ENCODE data around the gene KCNC3.

The KCNC3 gene

DNA sequence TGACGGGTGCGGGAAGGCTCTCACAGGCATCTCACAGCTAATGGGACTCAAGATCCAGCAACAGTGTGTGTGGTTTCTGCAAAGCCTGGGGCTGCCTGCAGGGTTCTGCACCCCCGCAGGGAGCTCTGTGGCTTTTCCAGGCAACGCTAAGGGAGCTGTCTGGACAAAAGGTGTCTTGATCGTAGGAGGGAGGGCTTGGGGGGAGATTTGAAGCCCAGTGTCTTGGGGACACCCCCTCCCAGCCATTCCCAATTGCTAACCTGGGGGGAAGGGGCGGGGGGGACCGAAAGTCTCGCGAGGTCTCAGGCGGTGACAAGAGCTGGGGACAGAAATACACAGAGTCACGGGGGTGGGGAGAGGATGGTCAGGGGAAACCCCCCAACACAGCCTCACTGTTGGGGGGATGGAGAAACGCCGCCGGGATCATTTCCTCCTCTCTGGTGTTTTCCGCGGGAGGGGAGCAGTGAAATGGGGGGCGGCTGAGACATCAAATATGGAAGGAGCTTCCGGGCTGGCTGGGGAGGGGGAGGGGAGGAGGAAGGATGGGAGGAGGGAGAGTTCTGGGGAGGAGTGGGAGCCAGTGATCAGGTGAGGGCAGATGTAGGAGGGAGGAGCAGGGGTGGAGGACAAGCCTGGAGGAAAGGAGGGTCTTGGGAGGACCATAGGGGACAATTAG, 13.3 kb downstream of the KCNC3 start:
- TF ChIP-seq, protein P1, sequence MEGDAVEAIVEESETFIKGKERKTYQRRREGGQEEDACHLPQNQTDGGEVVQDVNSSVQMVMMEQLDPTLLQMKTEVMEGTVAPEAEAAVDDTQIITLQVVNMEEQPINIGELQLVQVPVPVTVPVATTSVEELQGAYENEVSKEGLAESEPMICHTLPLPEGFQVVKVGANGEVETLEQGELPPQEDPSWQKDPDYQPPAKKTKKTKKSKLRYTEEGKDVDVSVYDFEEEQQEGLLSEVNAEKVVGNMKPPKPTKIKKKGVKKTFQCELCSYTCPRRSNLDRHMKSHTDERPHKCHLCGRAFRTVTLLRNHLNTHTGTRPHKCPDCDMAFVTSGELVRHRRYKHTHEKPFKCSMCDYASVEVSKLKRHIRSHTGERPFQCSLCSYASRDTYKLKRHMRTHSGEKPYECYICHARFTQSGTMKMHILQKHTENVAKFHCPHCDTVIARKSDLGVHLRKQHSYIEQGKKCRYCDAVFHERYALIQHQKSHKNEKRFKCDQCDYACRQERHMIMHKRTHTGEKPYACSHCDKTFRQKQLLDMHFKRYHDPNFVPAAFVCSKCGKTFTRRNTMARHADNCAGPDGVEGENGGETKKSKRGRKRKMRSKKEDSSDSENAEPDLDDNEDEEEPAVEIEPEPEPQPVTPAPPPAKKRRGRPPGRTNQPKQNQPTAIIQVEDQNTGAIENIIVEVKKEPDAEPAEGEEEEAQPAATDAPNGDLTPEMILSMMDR (IDR thresholded peaks at IDR 0.05; ENCODE audit: low read depth, low read length, missing control alignments), result no peak
- in situ Hi-C loops (cut with HindIII; ENCODE audit: low sequenced_read_pairs), result no loop called here
- no peak for DNase-seq (ENCODE audit: low read depth)
- peak overlapping the region; percentile 3 for H3K4me3 ChIP-seq (ENCODE audit: low read depth, low read length)

DNA sequence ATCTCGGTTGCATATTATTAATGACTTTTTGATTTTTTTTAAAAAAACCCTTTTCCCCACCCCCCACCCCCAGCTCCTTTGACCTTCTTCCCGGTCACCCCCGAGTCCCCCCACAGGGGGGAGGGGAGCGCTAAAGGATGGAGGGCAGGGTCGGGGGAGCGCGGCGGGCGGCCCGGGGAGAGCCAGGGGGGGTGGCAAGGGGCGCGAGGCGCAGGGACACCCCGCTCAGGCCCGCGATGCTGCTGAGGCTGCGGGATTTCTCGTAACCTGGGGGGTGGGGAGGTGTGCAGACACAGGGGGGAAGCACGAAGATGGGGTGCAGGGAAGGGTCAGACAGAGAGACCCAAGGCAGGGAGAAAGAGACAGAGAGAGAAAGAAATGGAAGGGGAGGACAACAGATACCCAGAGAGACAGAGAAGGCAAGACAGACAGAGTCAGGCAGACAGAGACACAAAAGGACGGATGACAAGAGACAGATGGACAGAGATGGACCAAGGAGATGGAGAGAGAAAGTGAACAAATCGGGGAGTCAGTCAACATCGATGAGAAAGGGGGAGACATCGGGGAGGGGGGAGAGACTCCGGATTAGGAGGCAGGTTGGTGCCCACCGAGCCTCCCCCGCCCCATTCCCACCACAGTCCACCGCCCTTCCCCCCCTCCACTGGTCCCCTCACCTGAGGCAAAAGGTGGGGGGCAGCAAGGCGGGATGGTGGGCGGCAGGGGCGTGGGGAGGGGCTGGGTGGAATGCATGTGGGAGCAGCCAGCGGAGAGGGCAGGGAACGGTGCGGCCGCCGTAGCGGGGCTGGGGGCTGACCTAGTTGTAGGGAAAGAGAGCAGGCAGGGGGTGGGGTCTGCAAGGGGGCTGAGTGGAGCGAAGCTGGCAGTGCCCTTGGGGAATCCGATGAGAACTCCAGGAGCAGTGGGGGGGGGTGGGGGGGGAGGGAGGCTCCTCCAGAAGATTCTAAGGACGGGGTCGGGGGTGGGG, 14.2 kb downstream of the KCNC3 start:
- no peak for DNase-seq (ENCODE audit: low read depth)
- TF ChIP-seq, protein P1 (IDR thresholded peaks at IDR 0.05; ENCODE audit: low read depth, low read length, missing control alignments), result no peak
- in situ Hi-C loops (cut with HindIII; ENCODE audit: low sequenced_read_pairs), result no loop called here
- no peak overlapping the region for H3K4me3 ChIP-seq (ENCODE audit: low read depth, low read length)

DNA sequence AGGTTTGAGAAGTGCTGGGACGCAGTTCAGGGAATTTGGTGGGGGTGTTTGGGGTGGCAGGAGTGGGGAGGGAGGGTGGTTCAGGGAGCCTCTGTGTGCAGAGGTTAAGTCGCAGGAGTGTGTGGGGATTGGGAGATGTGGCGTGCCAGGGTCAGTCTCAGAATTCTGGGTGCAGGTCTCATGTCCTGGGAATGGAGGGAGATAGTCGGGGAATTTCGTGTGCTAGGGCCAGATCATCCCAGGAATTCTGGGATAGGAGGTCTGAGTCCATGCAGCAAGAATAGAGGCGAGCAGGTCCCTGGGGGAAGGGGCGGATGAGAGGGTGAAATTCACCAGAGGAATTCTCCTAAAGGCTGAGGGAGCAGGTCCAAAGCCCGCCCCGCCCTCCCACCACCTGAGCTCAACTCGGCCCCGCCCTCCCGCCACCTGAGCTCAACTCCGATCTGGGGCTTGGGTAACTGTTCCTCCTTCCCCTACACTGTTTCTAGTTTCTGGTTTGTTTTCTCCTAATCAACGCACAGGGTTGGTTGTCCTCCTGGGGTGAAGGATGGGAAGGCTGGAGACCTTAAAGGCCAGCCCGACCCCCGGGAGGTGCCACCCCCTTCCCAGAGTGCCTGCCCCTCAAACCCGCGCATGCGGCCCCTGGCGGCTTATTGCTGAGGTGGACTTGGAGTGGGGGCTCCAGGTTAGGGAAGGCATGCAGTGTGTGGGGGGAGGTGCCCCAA, 15.2 kb downstream of the KCNC3 start:
- in situ Hi-C loops (cut with HindIII; ENCODE audit: low sequenced_read_pairs), result no loop called here
- H3K4me3 ChIP-seq (ENCODE audit: low read depth, low read length), result no peak overlapping the region
- TF ChIP-seq, protein P1 (IDR thresholded peaks at IDR 0.05; ENCODE audit: low read depth, low read length, missing control alignments), result no peak
- no peak for DNase-seq (ENCODE audit: low read depth)

DNA sequence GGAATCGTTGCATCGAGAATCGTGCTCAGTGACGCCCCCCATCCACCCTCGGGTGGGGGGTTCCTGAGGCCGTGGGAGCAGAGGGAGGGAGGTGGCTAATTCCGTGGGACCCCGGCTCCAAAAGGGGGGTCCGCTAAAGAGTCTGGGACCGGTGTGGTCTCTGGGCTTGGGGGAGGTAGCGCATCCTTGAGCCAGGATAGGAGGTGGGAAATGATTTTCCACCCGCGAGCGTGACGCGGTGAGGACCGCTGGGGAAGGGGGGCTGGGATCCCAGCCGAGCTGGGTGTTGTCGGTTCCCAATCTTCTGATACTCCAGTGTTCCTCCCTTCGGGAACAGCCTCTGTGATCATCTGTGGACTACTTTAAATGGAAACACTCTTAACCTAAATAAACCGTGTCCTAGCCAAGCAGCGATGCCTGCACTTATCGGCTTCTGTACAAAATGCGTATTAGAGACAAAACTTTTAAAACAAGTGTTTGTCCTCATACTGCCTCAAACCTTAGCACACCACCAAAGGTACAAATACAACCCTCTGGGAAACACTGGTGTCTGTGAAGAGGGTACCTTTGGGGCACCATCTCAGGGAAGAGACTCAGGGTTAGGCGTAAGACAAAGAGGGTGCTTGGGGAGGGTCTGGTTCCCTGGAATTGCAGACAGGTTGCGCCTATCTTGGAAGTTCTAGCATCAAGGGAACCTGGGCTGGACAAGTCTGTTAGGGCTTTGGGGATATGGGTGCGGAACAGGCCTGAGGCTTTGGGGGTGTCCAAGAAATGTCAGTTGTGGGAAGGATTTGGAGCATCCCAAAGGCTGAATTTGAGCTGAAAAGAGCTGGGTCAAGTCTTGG, 16.0 kb downstream of the KCNC3 start:
- in situ Hi-C loops (cut with HindIII; ENCODE audit: low sequenced_read_pairs), result no loop called here
- H3K4me3 ChIP-seq (ENCODE audit: low read depth, low read length), result no peak overlapping the region
- no peak for DNase-seq (ENCODE audit: low read depth)
- TF ChIP-seq, protein P1 (IDR thresholded peaks at IDR 0.05; ENCODE audit: low read depth, low read length, missing control alignments), result no peak

DNA sequence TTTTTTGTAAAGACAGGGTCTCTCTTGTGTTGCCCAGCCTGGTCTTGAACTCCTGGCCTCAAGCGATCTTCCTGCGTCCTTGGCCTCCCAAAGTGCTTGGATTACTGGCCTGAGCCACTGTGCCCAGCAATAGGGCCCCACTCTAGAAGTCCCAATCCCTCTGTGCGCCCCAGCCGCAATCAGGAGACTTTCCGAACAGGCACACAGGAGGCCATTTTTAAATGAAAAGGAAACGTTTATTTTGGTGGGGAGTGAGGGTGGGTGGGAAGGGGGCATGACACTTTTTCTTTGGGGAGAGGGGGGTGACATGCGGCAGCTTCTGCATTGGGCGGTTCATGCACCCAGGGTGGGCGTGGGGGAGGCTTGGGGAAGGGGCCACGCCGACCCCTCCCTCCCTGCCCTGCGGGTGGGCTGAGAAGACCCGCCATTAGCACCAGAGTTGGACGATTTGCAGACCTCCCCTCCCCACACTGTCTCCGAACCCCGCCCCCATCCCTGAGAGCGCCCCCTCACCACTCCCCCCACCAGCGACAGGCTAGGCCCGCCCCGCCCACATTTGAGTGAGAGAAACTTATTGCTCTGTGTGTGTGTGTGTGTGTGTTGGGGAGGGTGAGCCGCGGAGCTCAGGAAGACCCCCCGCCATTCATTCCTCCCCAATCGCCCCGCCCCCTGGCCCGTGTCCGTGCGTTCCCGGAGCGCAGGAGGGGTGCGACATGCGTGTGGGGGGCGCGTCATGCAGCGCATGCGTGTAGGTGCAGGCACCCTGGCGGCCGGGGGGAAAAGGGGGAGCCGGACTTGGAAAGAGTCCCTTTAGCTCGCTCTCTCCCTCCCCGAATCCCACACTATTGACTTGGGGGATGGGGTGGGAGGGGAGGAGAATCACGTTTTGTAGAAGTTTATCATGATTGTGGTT, 17.2 kb downstream of the KCNC3 start:
- DNase-seq (ENCODE audit: low read depth), result no peak
- in situ Hi-C loops (cut with HindIII; ENCODE audit: low sequenced_read_pairs), result no loop called here
- TF ChIP-seq, protein P1 (IDR thresholded peaks at IDR 0.05; ENCODE audit: low read depth, low read length, missing control alignments), result no peak
- no peak overlapping the region for H3K4me3 ChIP-seq (ENCODE audit: low read depth, low read length)

Data from astrocyte of the cerebellum (primary cell).